Measurements from ENCODE around the gene BLVRA.

- TF ChIP-seq CTCF (IDR thresholded peaks at IDR 0.05): no peak
- no peak for TF ChIP-seq POLR2A (IDR thresholded peaks at IDR 0.05)
Measured at GRCh38 chr7:43847496-43847895, 89.0 kb downstream of the BLVRA start.
